Measurements from ENCODE around the gene EIF4E3.
A peak's percentile ranks its signal among the peaks of the same experiment; 100 is the strongest.

EIF4E3 gene

DNA sequence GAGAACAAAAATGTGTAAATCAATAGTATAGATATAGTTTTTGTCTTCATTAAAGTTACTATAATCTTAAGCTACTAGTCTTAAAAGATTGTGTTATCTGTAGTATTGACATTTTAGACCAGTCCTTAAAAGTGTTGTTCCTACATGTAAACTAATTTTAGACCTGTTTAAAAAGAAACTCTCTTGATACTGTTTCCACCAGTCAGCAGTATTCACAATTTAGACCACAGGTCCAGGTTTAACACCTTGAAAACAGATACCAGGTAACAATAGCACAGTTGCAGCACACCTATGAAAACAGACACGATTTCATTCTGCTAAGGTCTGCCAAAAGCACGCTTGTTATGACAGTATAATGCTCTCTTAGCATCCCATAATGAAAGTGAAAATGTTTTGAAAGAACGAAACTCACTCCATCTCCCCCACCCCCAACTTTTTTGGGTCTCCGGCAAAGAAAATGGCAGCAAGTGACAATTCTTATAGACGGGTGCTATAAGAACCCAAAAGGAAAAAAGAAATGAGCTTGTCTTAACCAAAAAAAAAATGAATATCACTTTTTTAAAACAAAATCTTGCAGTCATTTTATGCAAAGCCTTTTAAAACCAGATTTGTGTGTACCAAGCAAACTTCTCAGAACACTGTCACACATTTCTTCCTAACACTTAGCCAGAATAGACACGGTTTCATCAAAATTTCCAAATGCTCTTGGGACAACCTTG lies 1.6 kb downstream of the EIF4E3 start:
- DNase-seq (ENCODE audit: low read depth) = no peak

GRCh38 chr3:71722693-71723092 lies 2.5 kb downstream of the EIF4E3 start:
- DNase-seq (ENCODE audit: low read depth) = no peak

- DNase-seq (ENCODE audit: low read depth) = no peak
Observed at GRCh38 chr3:71721651-71722157, 3.5 kb downstream of the EIF4E3 start.

- no peak for DNase-seq (ENCODE audit: low read depth)
Observed at GRCh38 chr3:71721002-71721401, 4.2 kb downstream of the EIF4E3 start.

GRCh38 chr3:71718072-71718471 lies 7.1 kb downstream of the EIF4E3 start:
- no peak for DNase-seq (ENCODE audit: low read depth)

DNA sequence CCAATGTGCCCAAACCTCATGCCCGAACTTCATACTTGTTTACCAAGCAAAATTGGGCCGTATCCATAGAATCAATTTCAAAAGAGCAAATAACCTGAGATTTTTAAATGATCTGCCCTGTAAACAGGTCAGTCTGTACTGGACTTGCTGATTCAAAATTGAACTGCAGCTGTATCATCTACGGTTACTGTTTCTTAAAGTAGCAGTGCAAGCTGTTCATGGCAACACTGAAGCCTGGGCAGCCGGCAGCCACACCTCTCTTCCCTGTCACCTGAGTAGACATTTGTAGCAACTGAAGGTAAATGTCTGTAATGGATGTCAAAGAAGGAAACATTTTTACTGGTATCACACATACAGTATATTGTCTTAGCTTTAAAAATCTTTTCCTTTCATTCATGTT lies 10.6 kb downstream of the EIF4E3 start:
- DNase-seq (ENCODE audit: low read depth) = no peak

GRCh38 chr3:71713041-71713440 lies 12.2 kb downstream of the EIF4E3 start:
- DNase-seq (ENCODE audit: low read depth) = no peak

- peak; percentile 28 for DNase-seq (ENCODE audit: low read depth)
Observed at GRCh38 chr3:71710906-71711494, 14.2 kb downstream of the EIF4E3 start.

DNA sequence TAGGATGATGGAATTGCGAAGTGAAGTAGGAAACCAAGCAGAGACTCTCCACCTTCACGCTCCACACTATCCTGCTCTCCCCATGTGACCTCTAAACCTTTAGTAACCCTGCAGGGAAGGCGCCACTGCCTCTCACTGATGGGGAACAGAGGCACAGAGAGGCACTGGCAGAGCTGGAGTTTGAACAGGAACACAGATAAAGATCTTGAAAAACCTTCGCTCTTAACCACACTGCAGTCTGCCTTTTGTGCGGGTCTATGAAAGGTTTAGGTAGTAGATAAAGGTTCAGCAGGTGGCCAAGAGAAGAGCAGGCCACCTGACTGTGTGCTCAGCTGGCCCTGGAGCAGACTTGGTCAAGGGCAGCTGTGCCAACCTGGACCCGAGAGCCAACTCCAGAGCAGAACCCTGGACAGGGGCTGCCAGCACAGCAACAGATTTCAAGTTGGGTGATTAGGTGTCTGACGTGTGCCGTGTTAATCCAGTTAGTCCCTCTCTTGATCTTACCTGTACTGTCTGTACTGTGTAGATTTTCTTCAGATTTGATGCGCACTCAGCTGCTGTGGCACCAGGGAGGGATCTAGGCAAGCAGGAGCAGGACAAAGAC lies 15.2 kb downstream of the EIF4E3 start:
- DNase-seq (ENCODE audit: low read depth) = no peak

- DNase-seq (ENCODE audit: low read depth) = no peak
Observed at GRCh38 chr3:71708476-71709105, 16.6 kb downstream of the EIF4E3 start.

GRCh38 chr3:71707595-71707994 lies 17.6 kb downstream of the EIF4E3 start:
- DNase-seq (ENCODE audit: low read depth) = no peak

- no peak for DNase-seq (ENCODE audit: low read depth)
Observed at GRCh38 chr3:71705681-71706080, 19.5 kb downstream of the EIF4E3 start.

- DNase-seq (ENCODE audit: low read depth) = no peak
Observed at GRCh38 chr3:71704915-71705314, 20.3 kb downstream of the EIF4E3 start.

- DNase-seq (ENCODE audit: low read depth) = no peak
Observed at GRCh38 chr3:71703797-71704196, 21.4 kb downstream of the EIF4E3 start.

DNA sequence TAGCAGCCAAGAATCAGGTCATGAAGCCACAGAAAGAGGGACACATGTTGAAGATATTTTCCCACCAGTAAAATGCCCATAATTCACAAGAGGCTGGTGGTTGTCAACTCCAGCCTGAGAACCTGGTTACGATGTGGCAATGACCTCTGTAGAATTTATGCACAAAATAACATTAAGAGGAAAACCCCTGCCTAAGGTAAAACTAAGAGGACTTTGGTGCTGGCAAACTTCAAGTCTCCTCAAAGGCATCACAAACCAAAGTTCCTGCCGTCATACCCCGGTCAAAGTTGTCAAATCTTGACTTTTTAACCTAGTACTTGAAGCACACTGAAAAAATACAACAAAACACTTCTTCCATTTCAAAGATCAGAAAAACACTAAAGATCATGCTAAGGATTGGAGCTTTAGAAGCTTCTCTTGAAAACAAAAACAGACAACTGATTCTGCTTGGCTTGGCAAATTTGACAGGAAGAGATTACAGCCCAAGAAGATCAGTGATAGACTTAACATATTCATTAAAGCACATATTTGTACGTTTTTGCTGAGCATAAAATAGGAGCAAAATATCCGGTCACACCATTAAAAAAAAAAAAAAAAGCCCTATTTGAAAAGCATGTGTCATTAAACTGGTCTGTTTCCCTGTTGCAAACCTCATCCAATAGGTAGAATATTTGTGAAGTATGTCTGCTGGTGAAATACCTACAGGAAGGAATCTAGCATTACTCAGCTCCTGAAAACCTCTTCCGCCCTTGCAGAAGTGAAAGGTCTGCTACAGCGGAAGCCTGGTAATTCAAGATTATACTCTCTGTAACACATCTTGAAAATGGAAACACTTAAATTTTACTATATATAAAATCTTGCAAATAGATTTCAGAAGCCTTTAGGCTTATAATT lies 22.8 kb downstream of the EIF4E3 start:
- no peak for DNase-seq (ENCODE audit: low read depth)

GRCh38 chr3:71701251-71701762 lies 23.9 kb downstream of the EIF4E3 start:
- DNase-seq (ENCODE audit: low read depth) = no peak

GRCh38 chr3:71695000-71695482 lies 30.2 kb downstream of the EIF4E3 start:
- no peak for DNase-seq (ENCODE audit: low read depth)

- peak; percentile 72 for DNase-seq (ENCODE audit: low read depth)
Observed at GRCh38 chr3:71694358-71694999, 30.7 kb downstream of the EIF4E3 start.

DNA sequence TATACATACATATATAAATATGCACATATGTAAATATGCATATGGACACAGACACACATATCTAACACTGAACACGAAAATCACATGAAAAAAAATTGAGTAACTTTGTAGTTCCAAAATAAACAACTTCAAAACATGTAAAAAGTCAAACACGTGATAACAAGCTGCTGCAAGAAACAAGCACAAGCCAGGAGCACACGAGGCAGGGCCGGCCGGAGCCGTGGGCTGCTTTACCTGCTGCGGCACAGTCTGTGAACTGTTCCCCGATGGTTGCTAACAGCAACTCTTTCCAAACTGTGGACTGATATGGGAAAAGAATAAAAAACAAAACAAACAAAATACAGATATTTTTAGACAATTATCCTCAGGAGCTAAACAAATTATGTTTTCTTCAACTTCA lies 31.6 kb downstream of the EIF4E3 start:
- no peak for DNase-seq (ENCODE audit: low read depth)

- no peak for DNase-seq (ENCODE audit: low read depth)
Observed at GRCh38 chr3:71692139-71692538, 33.1 kb downstream of the EIF4E3 start.

GRCh38 chr3:71690341-71690841 lies 34.8 kb downstream of the EIF4E3 start:
- no peak for DNase-seq (ENCODE audit: low read depth)
